PFSK-1 (cell line): ENCODE measurements around the gene PBX3.

Experiments used
- FOXP2 ChIP-seq: optimal IDR thresholded peaks from 2 replicates; pipeline ENCODE3; 2011; ENCODE audit warnings: borderline replicate concordance, control low read depth, inconsistent platforms; ENCODE audit not compliant: insufficient read depth; ENCODE audit errors: extremely low read length, extremely low read depth
- POLR2AphosphoS5 ChIP-seq: IDR thresholded peaks from 2 replicates; pipeline ENCODE4 v1.6.1; 2012; ENCODE audit warnings: low read depth, mild to moderate bottlenecking, control low read depth, low read length, moderate library complexity
- REST ChIP-seq, 2 experiments: IDR thresholded peaks; 2 replicates each; pipeline versions ENCODE4 v1.6.1 to v1.8.0; 2011 to 2012; ENCODE audit warnings: low read depth in 2 of 2, low read length in 2 of 2, control low read depth in 1 of 2, inconsistent platforms in 1 of 2, mild to moderate bottlenecking in 1 of 2, moderate library complexity in 1 of 2; ENCODE audit not compliant: insufficient read depth in 1 of 2
- SIN3A ChIP-seq: IDR thresholded peaks from 2 replicates; pipeline ENCODE4 v1.6.1; 2012; ENCODE audit warnings: mild to moderate bottlenecking, low read length, moderate library complexity, borderline replicate concordance; ENCODE audit not compliant: insufficient read depth
- TAF1 ChIP-seq: IDR thresholded peaks from 2 replicates; pipeline ENCODE4 v1.6.1; 2012; ENCODE audit warnings: low read length, control low read depth, borderline replicate concordance; ENCODE audit not compliant: insufficient read depth

PBX3 gene

DNA sequence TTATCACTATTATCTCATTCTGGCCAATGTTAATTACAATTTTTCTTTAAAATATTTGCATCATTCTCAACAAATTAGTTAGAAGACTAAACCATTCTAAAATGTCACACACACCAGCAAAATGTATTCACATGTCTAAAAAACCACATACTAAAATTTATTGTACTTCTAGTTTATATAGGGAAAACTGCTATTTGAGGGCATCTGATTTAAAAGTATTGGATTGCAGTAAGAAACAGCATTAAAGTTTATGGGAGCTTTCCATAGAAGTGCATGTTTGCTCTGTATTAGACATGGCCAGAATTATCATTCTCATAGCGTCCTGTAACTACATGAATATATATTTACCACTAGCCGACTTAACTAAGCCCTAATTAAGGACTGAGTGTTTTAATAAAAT is 150.3 kb downstream of the PBX3 start:
- no peak for TF ChIP-seq REST (IDR thresholded peaks at IDR 0.05; ENCODE audit: insufficient read depth in 1 of 2, low read depth in 2 of 2, low read length in 2 of 2)
- TF ChIP-seq POLR2AphosphoS5: no peak
- TF ChIP-seq FOXP2: no peak
- TF ChIP-seq SIN3A: no peak
- no peak for TF ChIP-seq TAF1

DNA sequence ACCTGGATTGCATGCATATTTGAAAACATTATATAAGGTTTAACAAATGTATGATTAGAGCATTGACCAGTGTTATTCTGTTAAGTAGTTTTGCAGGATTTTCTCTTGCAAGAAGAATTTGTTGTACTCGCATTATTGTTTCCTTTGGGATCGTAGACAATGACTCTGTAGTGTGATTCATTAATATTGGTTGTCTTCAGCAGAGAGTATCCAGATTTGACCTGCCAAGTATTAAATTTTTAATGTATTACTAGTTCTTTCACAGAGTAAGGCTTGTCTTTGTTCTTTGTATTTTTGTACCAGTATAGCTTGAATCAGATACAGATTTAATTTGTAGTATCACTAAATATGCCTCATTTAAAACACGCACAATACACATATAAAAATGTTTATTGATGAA is 155.0 kb downstream of the PBX3 start:
- TF ChIP-seq POLR2AphosphoS5 (no peak), REST (IDR thresholded peaks at IDR 0.05; ENCODE audit: insufficient read depth in 1 of 2, low read depth in 2 of 2, low read length in 2 of 2) (no peak), FOXP2 (no peak), TAF1 (no peak), SIN3A (no peak)

DNA sequence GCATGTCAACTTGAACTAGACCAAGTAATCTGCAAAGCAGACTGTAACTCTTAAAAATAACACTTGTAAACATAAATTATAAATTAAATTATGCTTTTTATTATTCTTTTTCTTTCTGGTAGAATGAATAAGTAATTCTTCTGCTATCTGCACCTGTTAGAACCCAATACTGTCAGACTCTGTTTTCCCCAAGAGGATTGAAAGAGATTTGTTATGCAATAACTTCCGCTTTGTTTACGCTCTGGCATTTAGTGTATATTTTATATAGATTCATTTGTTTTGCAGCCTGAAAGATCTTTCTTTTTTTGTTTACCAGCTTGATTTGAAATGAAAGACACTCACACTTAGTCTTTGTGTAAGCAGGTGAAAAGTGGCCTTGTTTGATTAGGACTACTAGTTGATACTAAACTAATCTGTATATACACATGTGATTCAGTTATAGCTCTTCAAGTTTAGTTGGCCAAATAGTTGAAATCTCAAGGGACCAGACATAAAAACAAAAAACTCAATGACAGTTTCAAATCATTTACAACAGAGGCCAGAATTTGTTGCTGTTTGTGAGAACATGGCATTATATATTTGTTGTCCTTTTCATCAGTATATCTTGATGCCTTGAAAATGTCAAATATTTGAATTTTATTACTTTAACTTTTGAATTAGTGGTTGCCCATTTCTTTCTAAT is 155.8 kb downstream of the PBX3 start:
- TF ChIP-seq REST (IDR thresholded peaks at IDR 0.05; ENCODE audit: insufficient read depth in 1 of 2, low read depth in 2 of 2, low read length in 2 of 2): no peak
- no peak for TF ChIP-seq FOXP2
- no peak for TF ChIP-seq TAF1
- no peak for TF ChIP-seq SIN3A
- TF ChIP-seq POLR2AphosphoS5: no peak

DNA sequence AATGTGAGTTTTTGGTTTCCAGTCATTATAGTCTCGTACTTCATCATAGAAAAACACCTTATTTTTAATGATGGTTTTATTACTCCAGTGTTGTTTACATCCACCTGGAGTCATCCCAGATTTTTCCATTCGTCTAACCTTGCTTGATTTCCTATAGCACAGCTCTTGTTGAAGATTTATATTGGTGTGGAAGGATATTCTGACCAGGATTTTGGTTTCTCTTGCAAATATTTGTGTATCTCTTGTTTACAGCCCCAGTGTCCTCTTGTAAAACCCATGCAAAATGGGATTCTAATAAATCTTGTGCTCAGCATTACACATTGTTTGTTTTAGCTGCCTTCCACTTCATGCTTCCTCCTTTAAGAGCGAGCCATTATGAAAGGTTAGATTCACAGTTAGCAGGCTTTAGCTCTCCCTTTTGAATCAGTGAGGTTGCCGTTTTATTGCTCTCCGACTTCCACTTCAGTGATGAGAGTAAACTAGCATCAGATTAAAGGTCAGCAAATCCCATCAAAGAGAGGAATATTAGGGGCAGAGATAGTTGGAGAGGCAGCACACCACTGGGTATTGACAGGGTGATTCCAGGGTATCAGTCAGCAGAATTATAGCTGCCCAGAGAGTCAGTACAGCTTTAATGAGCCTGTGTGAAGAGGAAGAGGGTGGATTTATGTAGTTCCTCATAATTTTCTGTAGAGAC is 157.1 kb downstream of the PBX3 start:
- TF ChIP-seq SIN3A: no peak
- TF ChIP-seq FOXP2: no peak
- no peak for TF ChIP-seq POLR2AphosphoS5
- no peak for TF ChIP-seq REST (IDR thresholded peaks at IDR 0.05; ENCODE audit: insufficient read depth in 1 of 2, low read depth in 2 of 2, low read length in 2 of 2)
- TF ChIP-seq TAF1: no peak

DNA sequence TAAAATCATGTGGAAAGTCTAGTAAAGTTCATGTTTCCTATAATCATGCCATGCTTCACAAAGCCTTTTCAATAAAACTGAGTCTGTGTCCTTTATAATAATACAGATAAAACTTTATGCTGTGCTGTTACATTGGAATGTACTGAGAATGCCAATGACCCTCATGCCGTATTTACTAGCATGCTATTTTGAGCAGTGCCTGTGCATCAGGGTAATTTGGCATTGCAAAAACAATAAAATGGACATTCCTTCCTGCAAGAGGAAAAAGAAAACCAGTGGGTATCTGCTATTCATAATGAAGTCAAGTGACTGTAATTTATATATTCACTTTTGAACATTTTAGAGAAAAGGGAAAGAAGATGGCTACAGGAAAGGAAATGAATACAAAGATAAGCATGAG is 159.0 kb downstream of the PBX3 start:
- no peak for TF ChIP-seq POLR2AphosphoS5
- TF ChIP-seq TAF1: no peak
- TF ChIP-seq SIN3A: no peak
- TF ChIP-seq REST (IDR thresholded peaks at IDR 0.05; ENCODE audit: insufficient read depth in 1 of 2, low read depth in 2 of 2, low read length in 2 of 2): no peak
- no peak for TF ChIP-seq FOXP2
